Transverse colon (tissue), 3 donors: ENCODE data around the gene ST6GAL1.

ENCODE experiments used
- CTCF ChIP-seq, 5 experiments: fragments of 200-600 bp in 3 of 5; fragments of 450-650 bp in 2 of 5; sonication (generic) in 3 of 5; IDR thresholded peaks; 1 replicate in 2 of 5; 2 replicates in 3 of 5; pipeline ENCODE4 v1.5.1; 2016 to 2017; ENCODE audit warnings: antibody characterized with exemption in 5 of 5, inconsistent platforms in 3 of 5, mild to moderate bottlenecking in 2 of 5, moderate library complexity in 1 of 5
- EP300 ChIP-seq: sonication (generic); formaldehyde crosslinking; IDR thresholded peaks from one replicate; pipeline ENCODE4 v1.6.1; 2017; ENCODE audit warnings: antibody characterized with exemption, low read depth

GRCh38 chr3:187015903-187016638 is 85.7 kb downstream of the ST6GAL1 start:
- TF ChIP-seq CTCF (IDR thresholded peaks at IDR 0.05): no peak
- TF ChIP-seq EP300: no peak
